HG02852 (cell line): ENCODE results near the gene MICALL2.

Experiments
- ATAC-seq: cut with Tn5 transposase; IDR thresholded peaks from one replicate; pipeline ENCODE4 v1.9.1; 2021; ENCODE audit warnings: mild to moderate bottlenecking, moderate library complexity; ENCODE audit not compliant: unreplicated experiment

The MICALL2 gene

DNA sequence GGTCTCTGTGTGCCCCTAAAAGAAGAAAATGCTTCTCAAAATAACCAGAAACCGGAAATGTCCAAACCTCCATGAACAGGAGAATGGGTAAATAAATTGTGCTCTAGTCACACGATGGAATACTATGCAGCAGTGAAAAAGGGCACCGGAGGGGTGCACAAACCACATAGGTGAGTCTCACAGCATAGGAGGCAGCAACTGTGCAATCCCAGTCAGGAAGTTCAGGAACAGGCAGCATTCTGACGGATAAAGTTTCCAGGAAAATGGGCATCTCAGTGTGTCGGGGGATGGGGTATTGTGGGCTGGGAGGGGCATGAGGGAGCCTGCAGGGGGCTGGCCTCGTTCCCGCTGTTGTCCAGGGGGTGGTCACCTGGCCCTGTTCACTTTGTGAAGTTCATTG is 63.1 kb downstream of the MICALL2 start:
- ATAC-seq: no peak

DNA sequence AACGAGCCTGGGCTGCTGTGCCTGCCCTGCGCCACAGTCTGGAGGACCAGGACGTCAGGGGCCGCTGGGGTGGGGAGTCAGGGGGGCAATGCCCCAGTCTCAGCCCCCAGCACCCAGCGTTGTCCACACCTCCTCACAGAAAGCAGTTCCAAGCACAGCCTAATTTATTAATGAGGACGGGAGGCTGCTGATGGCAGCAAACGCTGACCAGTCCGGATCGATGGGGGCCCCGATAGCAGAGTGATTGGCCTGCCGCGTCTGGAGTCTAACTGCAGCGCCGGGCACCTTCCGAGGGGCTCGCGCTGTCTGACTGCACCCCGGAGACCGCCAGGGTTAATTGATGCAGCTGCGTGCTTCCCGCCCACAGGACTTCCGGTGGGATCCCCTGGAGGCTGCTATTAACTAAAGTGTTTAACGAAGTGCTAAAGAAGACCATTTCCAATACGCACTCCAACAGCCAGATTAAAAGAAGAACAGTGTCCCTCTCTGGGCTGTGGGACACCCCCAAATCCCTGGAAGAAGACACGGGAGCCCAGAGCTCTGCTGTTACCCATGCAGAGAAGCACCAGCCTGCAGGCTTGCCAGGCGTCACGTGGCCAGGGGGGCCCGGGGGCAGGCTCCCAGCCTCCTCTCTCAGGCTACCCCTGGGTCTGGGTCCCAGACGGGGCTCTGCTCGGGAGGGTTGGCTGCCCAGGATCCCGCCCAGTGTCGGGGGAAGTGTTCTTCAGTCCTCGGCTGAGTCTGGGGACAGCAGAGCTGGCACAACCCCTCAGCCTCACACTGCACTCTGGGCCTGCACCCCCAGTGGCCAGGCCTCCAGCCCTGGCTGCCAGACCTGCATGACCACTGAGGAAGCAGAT is 63.8 kb downstream of the MICALL2 start:
- no peak for ATAC-seq

DNA sequence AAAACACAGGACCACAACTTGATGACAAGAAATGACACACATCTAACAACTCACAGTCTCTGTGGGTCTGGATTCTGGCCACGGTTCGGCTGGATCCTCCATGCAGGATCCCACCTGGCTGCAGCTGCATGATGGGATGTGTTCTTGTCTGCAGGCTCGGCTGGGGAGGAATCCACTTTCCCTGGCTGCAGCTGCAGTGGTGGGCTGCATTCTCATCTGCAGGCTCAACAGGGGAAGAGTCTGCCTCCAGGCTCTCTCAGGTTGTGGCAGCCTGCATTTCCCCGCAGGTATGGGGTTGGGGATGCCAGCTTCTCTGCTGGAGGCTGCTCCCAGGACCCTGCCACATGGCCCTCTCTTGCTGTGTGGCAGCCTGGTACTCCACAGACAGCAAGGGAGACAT is 64.9 kb downstream of the MICALL2 start:
- ATAC-seq: no peak

DNA sequence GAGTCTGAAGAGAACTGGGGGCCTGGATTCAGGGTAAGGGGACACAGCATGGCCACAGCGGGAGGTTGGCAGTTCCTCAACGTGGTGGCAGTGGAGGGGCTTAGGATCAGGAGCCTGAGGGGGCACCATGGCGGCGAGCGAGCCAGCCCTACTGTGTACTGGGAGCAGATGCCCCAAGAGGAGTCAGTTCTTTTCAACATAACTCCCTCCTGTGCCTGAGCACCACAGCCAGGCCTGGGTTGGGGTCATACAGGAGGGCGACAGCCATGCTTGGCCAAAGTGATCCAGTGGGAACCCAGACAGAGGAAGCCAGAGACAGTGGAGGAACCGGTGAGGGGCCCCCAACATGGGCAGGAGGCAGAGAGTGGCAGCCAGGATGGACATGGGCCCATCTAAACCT is 65.8 kb downstream of the MICALL2 start:
- no peak for ATAC-seq

DNA sequence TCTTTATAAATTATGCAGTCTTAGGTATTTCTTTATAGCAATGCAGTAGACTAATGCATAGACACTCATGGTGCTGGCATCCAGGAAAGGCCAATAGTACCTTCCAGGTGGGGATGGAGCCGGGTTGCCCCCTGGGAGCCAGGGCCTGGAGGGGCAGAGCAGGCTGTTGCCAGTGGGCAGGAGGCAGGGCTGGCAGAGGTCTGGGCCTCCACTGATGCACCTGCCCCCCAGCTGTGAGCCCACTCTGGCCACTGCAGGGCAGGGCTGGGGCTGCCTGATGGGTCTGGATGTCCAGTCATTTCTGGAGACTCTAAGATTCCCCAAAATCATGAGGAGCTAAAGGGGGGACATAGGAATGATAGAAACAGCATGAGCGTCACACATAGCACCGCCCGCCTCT is 66.7 kb downstream of the MICALL2 start:
- ATAC-seq: no peak

DNA sequence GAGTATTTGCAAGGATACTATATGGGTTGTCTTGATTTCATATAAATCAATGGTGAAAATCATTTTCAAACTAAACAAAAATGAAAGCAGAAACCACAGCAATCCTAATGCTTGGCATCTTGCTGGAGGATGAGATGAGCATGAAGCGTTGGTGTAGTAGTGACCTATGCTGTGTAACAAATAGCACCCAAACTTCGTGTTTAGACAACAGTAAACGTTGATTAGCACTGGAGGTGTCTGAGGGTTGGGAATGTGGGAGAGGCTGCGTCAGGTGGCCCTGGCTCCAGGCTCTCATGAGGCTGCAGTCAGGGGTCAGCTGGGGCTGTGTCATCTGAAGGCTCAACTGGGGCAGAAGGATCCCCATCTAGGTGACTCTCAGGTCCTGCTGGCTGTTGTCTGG is 67.8 kb downstream of the MICALL2 start:
- ATAC-seq: no peak

DNA sequence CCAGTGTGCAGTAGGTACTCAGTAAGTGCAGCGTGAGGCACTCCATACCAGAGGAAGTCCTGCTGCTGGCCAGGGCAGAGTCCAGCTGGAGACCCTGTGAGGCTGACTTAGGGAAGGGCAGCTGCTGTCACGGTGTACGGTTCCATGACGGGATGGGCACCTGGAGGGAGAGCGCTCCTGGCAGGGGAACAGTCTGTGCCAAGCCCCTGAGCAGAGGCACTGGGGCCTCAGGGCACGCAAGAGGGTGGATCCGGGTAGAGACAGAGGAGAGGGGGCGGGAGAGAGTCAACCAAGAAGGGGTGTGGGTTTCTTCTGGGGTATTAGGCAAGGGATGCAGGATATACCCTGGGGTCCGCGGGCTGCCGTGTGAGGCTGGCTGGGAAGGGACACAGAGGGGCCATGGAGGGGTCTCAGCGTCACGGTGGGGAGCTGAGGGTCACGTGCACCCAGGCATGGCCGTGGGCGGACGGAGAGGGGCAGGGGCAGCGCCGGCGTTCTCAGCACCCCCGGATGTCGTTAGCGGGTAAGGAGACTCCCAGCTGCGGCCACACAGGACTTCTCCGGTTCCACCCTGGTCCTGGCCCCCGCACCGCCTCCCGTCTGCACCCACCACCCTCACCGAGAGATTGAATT is 70.5 kb downstream of the MICALL2 start:
- ATAC-seq: no peak

DNA sequence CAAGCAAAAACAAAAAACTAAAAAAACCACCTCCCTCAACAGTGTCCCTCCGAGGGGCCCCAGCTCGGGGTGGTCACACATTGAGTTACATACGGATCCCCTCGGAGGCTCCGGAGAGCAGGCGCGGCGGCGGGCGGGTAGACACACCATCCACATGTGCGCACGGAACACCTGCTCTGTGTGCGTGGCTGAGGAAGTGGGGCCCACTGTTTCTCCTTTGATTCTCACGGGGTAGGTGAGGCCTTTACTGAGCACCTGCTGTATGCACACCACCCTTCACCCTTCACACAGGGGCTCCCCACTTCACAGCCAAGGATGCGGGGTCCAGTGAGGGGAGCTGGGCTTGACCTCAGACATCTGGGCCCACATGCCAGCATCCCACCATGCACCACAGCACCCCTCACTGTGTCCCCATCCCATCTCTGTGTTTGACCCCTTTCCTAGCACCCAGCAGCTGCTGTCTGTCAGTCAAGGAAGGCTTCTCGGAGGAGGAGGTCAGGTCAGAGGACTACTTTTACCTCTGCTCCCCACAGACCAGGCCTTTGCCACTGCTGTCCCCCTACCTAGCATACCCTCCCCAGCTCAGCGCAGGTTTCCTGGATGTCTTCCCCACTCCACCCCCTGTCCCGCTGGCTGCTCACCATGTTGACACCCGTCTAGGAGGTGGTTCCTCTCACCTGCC is 71.1 kb downstream of the MICALL2 start:
- ATAC-seq: no peak

DNA sequence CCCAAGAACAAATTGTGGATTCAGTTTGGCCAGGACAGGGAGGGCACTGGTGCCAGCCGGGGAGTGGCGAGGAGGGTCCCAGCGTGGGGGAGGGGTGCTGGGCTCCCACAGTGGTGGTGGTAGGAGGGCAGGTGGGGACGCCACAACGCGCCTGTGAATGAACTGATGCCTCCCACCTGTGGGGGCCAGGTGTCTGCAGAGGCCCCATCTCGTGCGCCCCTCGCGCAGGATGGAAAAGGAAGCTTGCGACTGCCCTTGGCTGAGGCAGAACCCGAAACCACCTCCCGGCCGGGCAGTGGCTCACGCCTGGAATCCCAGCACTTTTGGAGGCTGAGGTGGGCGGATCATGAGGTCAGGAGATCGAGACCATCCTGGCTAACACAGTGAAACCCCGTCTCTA is 72.0 kb downstream of the MICALL2 start:
- ATAC-seq: no peak

DNA sequence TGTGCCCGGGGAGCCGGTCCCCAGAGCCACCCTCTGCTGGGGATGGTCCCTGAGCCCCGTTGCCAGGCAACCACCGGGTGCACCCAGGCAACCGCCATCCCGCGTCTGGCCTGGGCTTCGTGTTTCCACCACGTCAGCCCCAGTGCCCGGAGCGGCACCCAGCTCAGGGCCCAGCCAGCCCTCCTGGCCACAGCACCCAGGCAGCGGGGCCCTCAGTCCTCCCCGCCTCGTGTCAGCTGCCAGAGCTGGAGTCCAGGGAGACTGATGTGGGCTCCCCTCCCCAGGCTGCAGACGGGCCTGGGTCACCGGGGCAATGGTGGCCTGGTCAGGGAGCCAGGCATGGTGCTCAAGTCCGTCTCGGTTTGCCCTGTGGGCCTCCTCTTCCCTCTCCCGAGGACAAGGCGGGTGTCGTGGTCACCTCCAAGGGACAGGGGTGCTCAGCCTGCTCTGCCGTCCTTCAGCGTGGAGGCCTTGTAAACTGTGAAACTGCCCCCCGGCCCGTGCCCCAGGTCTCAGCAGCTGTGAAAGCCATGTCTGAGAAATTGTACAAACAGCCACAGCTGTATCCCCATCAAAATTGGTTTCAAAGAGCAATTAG is 72.5 kb downstream of the MICALL2 start:
- no peak for ATAC-seq

DNA sequence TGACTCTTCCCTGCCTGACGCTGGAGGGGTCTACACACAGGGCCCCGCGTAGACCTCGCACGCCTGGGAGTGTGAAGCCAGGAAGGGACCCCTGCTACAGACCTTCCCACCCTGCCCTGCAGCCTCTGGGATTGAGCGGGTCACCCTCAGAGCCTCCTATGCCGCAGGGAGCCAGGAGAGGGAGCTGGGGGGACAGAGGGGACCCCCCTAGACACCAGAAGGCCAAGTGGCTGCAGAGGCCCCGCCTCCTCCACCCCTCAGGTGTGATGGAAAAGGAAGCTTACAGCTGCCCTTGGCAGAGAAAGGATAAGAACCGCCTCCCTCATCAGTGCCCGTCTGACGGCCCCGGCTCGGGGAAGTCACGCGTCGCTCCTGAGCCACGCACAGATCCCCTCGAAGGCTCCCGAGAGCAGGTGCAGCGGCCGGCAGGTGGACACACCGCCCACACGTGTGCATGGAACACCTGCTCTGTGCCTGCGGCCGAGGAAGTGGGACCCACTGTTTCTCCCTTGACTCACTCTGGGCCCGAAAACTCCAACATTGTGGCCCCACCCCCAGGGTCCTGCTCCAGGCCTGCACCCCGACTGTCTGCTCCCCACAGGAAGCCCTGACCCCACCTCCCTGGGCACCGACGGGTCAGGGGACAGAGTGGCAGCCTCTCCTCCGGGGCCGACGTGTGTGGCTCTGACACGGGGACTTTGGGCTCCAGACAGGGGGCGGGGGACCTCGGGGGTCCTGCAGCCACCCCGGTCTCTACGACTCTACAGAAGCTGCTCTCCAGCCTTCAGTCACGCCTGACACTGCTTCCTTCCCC is 73.3 kb downstream of the MICALL2 start:
- ATAC-seq: no peak

DNA sequence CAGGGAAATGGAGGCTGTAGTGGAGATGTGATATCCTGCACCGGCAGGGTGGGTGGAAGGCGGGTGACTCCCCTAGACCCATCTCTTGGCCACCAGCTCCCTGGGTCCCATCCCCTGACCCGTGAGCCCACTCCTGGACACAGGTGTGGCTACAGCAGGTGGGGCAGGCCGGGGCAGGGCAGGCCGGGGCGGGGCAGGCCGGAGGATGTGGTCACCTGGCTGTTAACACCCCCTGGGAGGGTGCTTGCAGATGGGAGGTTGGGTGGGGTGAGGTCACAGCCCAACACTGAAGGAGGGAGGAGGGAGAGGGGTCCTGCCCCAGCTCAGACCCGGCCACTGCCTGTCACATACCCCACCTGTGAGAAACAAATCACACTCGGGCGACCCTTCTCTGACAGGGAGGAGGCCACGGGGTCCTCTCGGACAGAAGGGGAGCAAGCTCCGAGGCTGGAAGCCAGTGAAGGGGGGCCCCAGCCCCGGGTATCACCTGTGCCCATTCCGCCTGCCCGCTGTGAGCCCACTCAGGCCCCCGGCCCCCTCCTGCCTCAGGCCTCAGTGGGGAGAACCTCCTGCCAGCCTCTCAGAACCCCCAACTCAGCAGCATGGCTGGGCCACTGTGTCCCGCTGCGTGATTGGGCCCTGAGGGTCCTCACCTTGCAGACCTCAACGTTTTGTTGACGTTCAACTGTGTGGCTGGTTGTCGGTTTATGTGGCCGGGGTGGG is 74.0 kb downstream of the MICALL2 start:
- ATAC-seq: no peak
